MCF 10A (cell line): ENCODE results near the gene PPM1E. TPM values are rescaled to one million over a fixed set of nuclear protein-coding genes. Genes with fewer than 3 reads are reported as not detected.

ENCODE experiments used
- BruUV-seq: library from RNA; stranded (reverse); fragments of 400-500 nt; replicated peaks from 2 replicates; lab custom pipeline; 2021; lab: Mats Ljungman, UMichigan
- CTCF ChIA-PET: fragments of 300-600 bp; sonication (Branson Sonifier 250); formaldehyde crosslinking; extraction: SDS; loops from one replicate; lab custom pipeline; 2021; ENCODE audit warnings: antibody characterized with exemption, inconsistent platforms; lab: Yijun Ruan, JAX
- POLR2A ChIA-PET: fragments of 300-600, 350-650 bp; sonication (Branson Sonifier 250); formaldehyde crosslinking; extraction: SDS; loops from one replicate; lab custom pipeline; 2020; ENCODE audit warnings: antibody characterized with exemption, inconsistent platforms; lab: Yijun Ruan, JAX
- DNase-seq: peaks from one replicate; pipeline ENCODE4 v3.0.0-alpha.2; 2018; ENCODE audit not compliant: unreplicated experiment
- H3K27ac Mint-ChIP-seq: one replicate; pipeline ENCODE4 v1.8.0; 2022; ENCODE audit warnings: mild to moderate bottlenecking, low read depth, mixed read lengths; ENCODE audit not compliant: unreplicated experiment
- H3K27me3 Mint-ChIP-seq: one replicate; pipeline ENCODE4 v1.8.0; 2022; ENCODE audit warnings: mixed read lengths; ENCODE audit not compliant: insufficient read depth, unreplicated experiment
- H3K36me3 Mint-ChIP-seq: one replicate; pipeline ENCODE4 v1.8.0; 2022; ENCODE audit warnings: mild to moderate bottlenecking, moderate library complexity, mixed read lengths; ENCODE audit not compliant: insufficient read depth, unreplicated experiment
- H3K4me1 Mint-ChIP-seq: one replicate; pipeline ENCODE4 v1.8.0; 2022; ENCODE audit warnings: mixed read lengths; ENCODE audit not compliant: insufficient read depth, unreplicated experiment
- H3K4me3 Mint-ChIP-seq: one replicate; pipeline ENCODE4 v1.8.0; 2022; ENCODE audit warnings: mild to moderate bottlenecking, moderate library complexity, mixed read lengths; ENCODE audit not compliant: unreplicated experiment
- H3K9me3 Mint-ChIP-seq: one replicate; pipeline ENCODE4 v1.8.0; 2022; ENCODE audit warnings: mixed read lengths; ENCODE audit not compliant: unreplicated experiment
- intact Hi-C: fragments of 100-400 bp; cut with micrococcal nuclease; formaldehyde crosslinking; loops from 2 replicates; pipeline ENCODE4 v1.14.1; 2022
- total RNA-seq: library from RNA; stranded (reverse); gene quantifications from 2 replicates; pipeline ENCODE4 v1.2.3, GENCODE V29; 2022
- TF ChIP-seq, protein P1 (sequence below): fragments of 200-600 bp; IDR thresholded peaks from one replicate; pipeline ENCODE4 v1.8.0; 2022; ENCODE audit warnings: antibody characterized with exemption, mild to moderate bottlenecking; ENCODE audit not compliant: unreplicated experiment

Gene PPM1E
- total RNA-seq, 1 experiment from 2014 or later, result 0.65 TPM

DNA sequence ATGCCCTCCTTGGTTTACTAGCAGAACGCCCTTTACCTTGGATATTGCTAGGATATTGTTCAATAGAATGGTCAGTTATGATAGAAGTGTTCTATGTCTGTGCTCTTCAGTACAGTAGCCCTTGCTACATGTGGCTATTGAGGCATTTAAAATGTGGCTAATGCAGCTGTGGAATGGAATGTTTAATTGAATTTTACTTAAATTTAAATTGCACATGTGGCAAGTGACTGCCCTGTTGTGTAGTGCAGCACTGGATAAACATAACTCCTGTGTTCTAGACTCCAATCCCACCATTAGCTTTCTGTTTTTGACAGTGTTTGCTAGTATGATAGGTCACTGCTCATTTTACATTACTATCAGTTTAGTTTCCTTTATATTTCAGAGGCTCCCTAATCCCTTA is 33.4 kb upstream of the PPM1E start:
- DNase-seq, result no peak
- TF ChIP-seq, protein P1, sequence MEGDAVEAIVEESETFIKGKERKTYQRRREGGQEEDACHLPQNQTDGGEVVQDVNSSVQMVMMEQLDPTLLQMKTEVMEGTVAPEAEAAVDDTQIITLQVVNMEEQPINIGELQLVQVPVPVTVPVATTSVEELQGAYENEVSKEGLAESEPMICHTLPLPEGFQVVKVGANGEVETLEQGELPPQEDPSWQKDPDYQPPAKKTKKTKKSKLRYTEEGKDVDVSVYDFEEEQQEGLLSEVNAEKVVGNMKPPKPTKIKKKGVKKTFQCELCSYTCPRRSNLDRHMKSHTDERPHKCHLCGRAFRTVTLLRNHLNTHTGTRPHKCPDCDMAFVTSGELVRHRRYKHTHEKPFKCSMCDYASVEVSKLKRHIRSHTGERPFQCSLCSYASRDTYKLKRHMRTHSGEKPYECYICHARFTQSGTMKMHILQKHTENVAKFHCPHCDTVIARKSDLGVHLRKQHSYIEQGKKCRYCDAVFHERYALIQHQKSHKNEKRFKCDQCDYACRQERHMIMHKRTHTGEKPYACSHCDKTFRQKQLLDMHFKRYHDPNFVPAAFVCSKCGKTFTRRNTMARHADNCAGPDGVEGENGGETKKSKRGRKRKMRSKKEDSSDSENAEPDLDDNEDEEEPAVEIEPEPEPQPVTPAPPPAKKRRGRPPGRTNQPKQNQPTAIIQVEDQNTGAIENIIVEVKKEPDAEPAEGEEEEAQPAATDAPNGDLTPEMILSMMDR, result no peak
- intact Hi-C loops, result no loop called here
- H3K4me1 Mint-ChIP-seq, result no peaks in the 10 kb centered on the region
- no peaks in the 10 kb centered on the region for H3K9me3 Mint-ChIP-seq
- ChIA-PET POLR2A (no interaction called here), CTCF (interaction anchor here (1.0 kb wide), 1 partner anchor 19 kb away, joined by 3 read pairs; no protein-coding TSS in a partner anchor)
- no peaks in the 10 kb centered on the region for H3K27me3 Mint-ChIP-seq
- peaks cover 44% of the 10 kb centered on the region for H3K36me3 Mint-ChIP-seq
- BruUV-seq, result no TSS peak
- H3K27ac Mint-ChIP-seq, result no peak overlapping the region
- no peak overlapping the region for H3K4me3 Mint-ChIP-seq

DNA sequence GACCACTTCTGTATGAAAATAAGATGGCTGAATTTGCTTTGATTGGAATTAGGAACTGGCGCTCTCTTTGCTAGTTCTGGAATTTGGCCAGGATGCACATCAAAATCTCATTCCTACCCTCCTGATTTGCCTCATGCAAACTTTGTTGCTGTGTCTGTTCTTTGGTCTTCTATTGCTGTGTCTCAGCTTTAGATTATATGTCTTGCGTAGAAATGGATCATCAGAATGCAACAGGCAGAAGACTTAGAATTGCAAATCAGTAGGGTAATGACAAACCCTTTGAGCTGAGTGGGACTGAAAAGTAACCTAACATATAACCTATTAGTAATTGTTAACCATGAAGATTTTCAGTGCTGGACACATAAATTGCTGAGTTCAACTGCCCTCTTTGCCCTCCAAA is 33.0 kb upstream of the PPM1E start:
- TF ChIP-seq, protein P1, result no peak
- no peak for DNase-seq
- no peaks in the 10 kb centered on the region for H3K9me3 Mint-ChIP-seq
- H3K36me3 Mint-ChIP-seq, result peaks cover 42% of the 10 kb centered on the region
- H3K27me3 Mint-ChIP-seq, result no peaks in the 10 kb centered on the region
- POLR2A ChIA-PET, result no interaction called here
- no peaks in the 10 kb centered on the region for H3K4me1 Mint-ChIP-seq
- CTCF ChIA-PET, result interaction anchor here (1.0 kb wide), 1 partner anchor 18 kb away, joined by 3 read pairs; no protein-coding TSS in a partner anchor
- H3K4me3 Mint-ChIP-seq, result no peak overlapping the region
- H3K27ac Mint-ChIP-seq, result no peak overlapping the region
- no TSS peak for BruUV-seq
- intact Hi-C loops, result no loop called here

DNA sequence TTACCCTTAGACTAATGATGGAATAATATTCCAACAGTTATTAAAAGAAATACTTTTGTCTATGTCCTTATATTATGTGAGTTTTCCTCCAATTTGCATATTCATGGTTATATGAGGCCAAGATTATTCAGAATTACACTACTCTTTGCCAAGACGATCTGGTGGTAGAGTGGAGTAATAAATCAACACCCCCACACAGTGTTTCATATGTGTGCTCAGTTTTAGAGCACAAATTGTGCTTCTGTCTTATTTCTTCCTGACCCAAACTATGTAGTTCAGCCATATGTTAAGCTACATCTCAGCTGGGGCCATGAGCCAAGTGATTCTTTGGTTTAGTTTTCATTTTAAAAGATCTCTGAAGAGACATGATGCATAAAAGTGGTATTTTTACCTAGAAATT is 26.9 kb upstream of the PPM1E start:
- H3K36me3 Mint-ChIP-seq, result peaks cover 23% of the 10 kb centered on the region

DNA sequence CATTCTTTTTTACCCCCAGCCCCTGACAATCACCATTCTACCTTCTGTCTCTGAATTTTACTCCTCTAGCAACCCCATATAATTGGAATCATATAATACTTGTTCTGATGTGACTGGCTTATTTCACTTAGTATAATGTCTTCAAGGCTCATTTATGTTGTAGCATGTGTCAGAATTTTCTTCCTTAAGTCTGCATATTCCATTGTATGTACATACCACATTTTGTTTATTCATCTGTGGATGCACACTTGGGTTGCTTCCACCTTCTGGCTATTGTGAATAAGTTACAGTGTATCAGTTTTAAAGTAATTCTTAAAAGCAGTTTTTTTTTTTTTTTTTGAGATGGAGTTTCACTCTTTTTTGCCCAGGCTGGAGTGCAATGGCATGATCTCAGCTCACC is 24.7 kb upstream of the PPM1E start:
- no peak overlapping the region for H3K4me3 Mint-ChIP-seq
- intact Hi-C loops, result no loop called here
- no peaks in the 10 kb centered on the region for H3K9me3 Mint-ChIP-seq
- H3K27me3 Mint-ChIP-seq, result no peaks in the 10 kb centered on the region
- H3K36me3 Mint-ChIP-seq, result peaks cover 23% of the 10 kb centered on the region
- DNase-seq, result no peak
- BruUV-seq, result no TSS peak
- TF ChIP-seq, protein P1, result no peak
- ChIA-PET CTCF (no interaction called here), POLR2A (no interaction called here)
- H3K27ac Mint-ChIP-seq, result no peak overlapping the region
- no peaks in the 10 kb centered on the region for H3K4me1 Mint-ChIP-seq

More for the DNA sequence above, 26.9 kb upstream of the PPM1E start:
- TF ChIP-seq, protein P1, result no peak
- CTCF ChIA-PET, result no interaction called here
- Mint-ChIP-seq H3K4me1 (no peaks in the 10 kb centered on the region), H3K27me3 (no peaks in the 10 kb centered on the region), H3K9me3 (no peaks in the 10 kb centered on the region), H3K27ac (no peak overlapping the region), H3K4me3 (no peak overlapping the region)
- no peak for DNase-seq
- intact Hi-C loops, result no loop called here
- BruUV-seq, result no TSS peak
- POLR2A ChIA-PET, result no interaction called here
